ENCODE results near the gene ADM5. TPM values are rescaled to one million over a fixed set of nuclear protein-coding genes. Genes with fewer than 3 reads are reported as not detected.
A peak's percentile ranks its signal among the peaks of the same experiment; 100 is the strongest.

The ADM5 gene
- total RNA-seq, 1 experiment from 2014 or later, result 13.5 TPM

GRCh38 chr19:49712397-49712859 lies 23.0 kb downstream of the ADM5 start:
- peaks cover 3% of the 10 kb centered on the region in 2 experiments; a peak in 2 of 5 replicates for H3K9me3 Mint-ChIP-seq
- Histone ChIP-seq H3K27ac (ENCODE audit: insufficient read length, low read depth, low read length) (no peak overlapping the region), H3K9me3 (ENCODE audit: control insufficient read depth, low read depth, low read length) (no peaks in the 10 kb centered on the region), H3K4me2 (ENCODE audit: insufficient read depth, insufficient read length, low read length) (no peak overlapping the region), H2BK20ac (ENCODE audit: low read depth, low read length, poor library complexity, severe bottlenecking) (no peak overlapping the region), H4K20me1 (ENCODE audit: control insufficient read depth, insufficient read depth, insufficient read length) (no peaks in the 10 kb centered on the region), H3K18ac (ENCODE audit: insufficient read length, low read depth, low read length) (no peak overlapping the region), H3K79me1 (ENCODE audit: insufficient read depth, low read depth, low read length, poor library complexity, severe bottlenecking) (no peaks in the 10 kb centered on the region), H3K56ac (ENCODE audit: insufficient read length, low read depth, low read length) (no peak overlapping the region), H3K14ac (ENCODE audit: insufficient read depth, low read length) (no peak overlapping the region), H3K79me2 (ENCODE audit: insufficient read depth, low read length) (no peaks in the 10 kb centered on the region), H3K4ac (ENCODE audit: low read depth, low read length) (no peak overlapping the region), H3K23me2 (ENCODE audit: insufficient read length, low read depth, low read length, poor library complexity, severe bottlenecking) (no peaks in the 10 kb centered on the region), H4K5ac (ENCODE audit: insufficient read length, low read depth, low read length) (no peak overlapping the region), H3K27me3 (ENCODE audit: insufficient read depth, low read length) (no peaks in the 10 kb centered on the region), H2BK5ac (ENCODE audit: insufficient read length, low read length) (no peak overlapping the region), H2BK15ac (ENCODE audit: low read depth, low read length) (no peak overlapping the region), H2AFZ (ENCODE audit: low read length) (no peak overlapping the region), H3K23ac (ENCODE audit: insufficient read length, low read depth, low read length) (no peak overlapping the region), H4K91ac (ENCODE audit: insufficient read length, low read depth, low read length) (no peak overlapping the region), H2BK120ac (ENCODE audit: low read depth, low read length, poor library complexity, severe bottlenecking) (no peak overlapping the region), H3K4me1 (ENCODE audit: insufficient read depth, low read length) (no peaks in the 10 kb centered on the region), H2AK5ac (ENCODE audit: insufficient read length, low read length) (no peak overlapping the region), H2BK12ac (ENCODE audit: insufficient read length, low read depth, low read length) (no peak overlapping the region), H3T11ph (ENCODE audit: low read length) (no peak overlapping the region), H3K9ac (ENCODE audit: extremely low read depth, insufficient read length, low read length) (no peak overlapping the region), H4K8ac (replicated peaks; ENCODE audit: insufficient read length, low read depth, low read length) (no peak overlapping the region)
- peak overlapping the region in 1 of 3 experiments; percentile 79; a peak in 1 of 7 replicates for H3K27ac Mint-ChIP-seq
- DNase-seq, result peak; percentile 96
- no CpG with 5 or more reads among the region's 20 CpGs for WGBS (ENCODE audit: extremely low coverage, insufficient read length, low lambda C conversion rate)
- H3K27me3 Mint-ChIP-seq (ENCODE audit: low read depth), result peaks cover 2% of the 10 kb centered on the region; the same call in 1 of the 2 replicates
- peak overlapping the region in 1 of 2 experiments; percentile 26; a peak in 1 of 5 replicates for H3K4me3 Mint-ChIP-seq
- no peak for TF ChIP-seq CTCF (conservative IDR thresholded peaks at IDR 0.05)
- peaks cover 36 to 58% (median 53%) of the 10 kb centered on the region in 3 experiments for H3K36me3 Mint-ChIP-seq (ENCODE audit: insufficient read depth in 1 of 3, low read depth in 3 of 3)
- H3K4me1 Mint-ChIP-seq, result peaks cover 0 to 9% of the 10 kb centered on the region in 2 experiments; a peak in 3 of 4 replicates

Data from H9 (cell line).